ENCODE measurements around the gene ITPR1. TPM values are rescaled to one million over a fixed set of nuclear protein-coding genes. Genes with fewer than 3 reads are reported as not detected.

Gene ITPR1
- total RNA-seq, 2 experiments from 2014 or later: 84.4 to 104 TPM

- no peak for DNase-seq (ENCODE audit: low spot score)
- Histone ChIP-seq H3K9me3 (ENCODE audit: low read length) (no peaks in the 10 kb centered on the region), H3K4me1 (ENCODE audit: insufficient read depth, low read length, poor library complexity, severe bottlenecking) (peaks cover 10% of the 10 kb centered on the region), H3K79me2 (ENCODE audit: insufficient read depth, low read depth, low read length) (no peaks in the 10 kb centered on the region), H3K36me3 (ENCODE audit: insufficient read depth, low read length) (peaks cover 22% of the 10 kb centered on the region), H3K4me2 (ENCODE audit: low read length) (no peak overlapping the region), H2AFZ (ENCODE audit: low read length) (no peak overlapping the region), H3K9me2 (ENCODE audit: insufficient read depth, low read length) (no peaks in the 10 kb centered on the region), H4K20me1 (ENCODE audit: insufficient read depth, low read length) (no peaks in the 10 kb centered on the region), H3K4me3 (ENCODE audit: low read depth, low read length, poor library complexity, severe bottlenecking) (no peak overlapping the region), H3K27ac (ENCODE audit: low read depth, low read length, poor library complexity, severe bottlenecking) (no peak overlapping the region)
- CTCF ChIA-PET (ENCODE audit: unreplicated experiment): no interaction called here
- intact Hi-C loops (cut with micrococcal nuclease; ENCODE audit: unreplicated experiment): no loop called here
- no peak for TF ChIP-seq CTCF (conservative IDR thresholded peaks at IDR 0.05; ENCODE audit: low read length)
- no peak for TF ChIP-seq EZH2phosphoT487 (IDR thresholded peaks at IDR 0.05; ENCODE audit: borderline replicate concordance, low read depth, low read length)
- BruUV-seq (replicated peaks): no TSS peak
- POLR2A ChIA-PET: no interaction called here
These were observed 333.3 kb downstream of the ITPR1 start for GRCh38 chr3:4826237-4827100.

GRCh38 chr3:4827767-4828166 lies 334.6 kb downstream of the ITPR1 start:
- Histone ChIP-seq H3K4me2 (ENCODE audit: low read length) (no peak overlapping the region), H3K36me3 (ENCODE audit: insufficient read depth, low read length) (peaks cover 17% of the 10 kb centered on the region; the same call in 1 of the 2 replicates), H3K9me2 (ENCODE audit: insufficient read depth, low read length) (no peaks in the 10 kb centered on the region), H3K4me1 (ENCODE audit: insufficient read depth, low read length, poor library complexity, severe bottlenecking) (peaks cover 10% of the 10 kb centered on the region), H3K27ac (ENCODE audit: low read depth, low read length, poor library complexity, severe bottlenecking) (no peak overlapping the region), H3K9me3 (ENCODE audit: low read length) (no peaks in the 10 kb centered on the region), H3K4me3 (ENCODE audit: low read depth, low read length, poor library complexity, severe bottlenecking) (no peak overlapping the region), H3K79me2 (ENCODE audit: insufficient read depth, low read depth, low read length) (no peaks in the 10 kb centered on the region), H2AFZ (ENCODE audit: low read length) (no peak overlapping the region), H4K20me1 (ENCODE audit: insufficient read depth, low read length) (no peaks in the 10 kb centered on the region)
- intact Hi-C loops (cut with micrococcal nuclease; ENCODE audit: unreplicated experiment): no loop called here
- TF ChIP-seq EZH2phosphoT487 (IDR thresholded peaks at IDR 0.05; ENCODE audit: borderline replicate concordance, low read depth, low read length): no peak
- no peak for TF ChIP-seq CTCF (conservative IDR thresholded peaks at IDR 0.05; ENCODE audit: low read length)
- no TSS peak for BruUV-seq (replicated peaks)
- no peak for DNase-seq (ENCODE audit: low spot score)
- ChIA-PET POLR2A (no interaction called here), CTCF (ENCODE audit: unreplicated experiment) (no interaction called here)
